Measurements from ENCODE around the gene INPP5D. TPM values are rescaled to one million over a fixed set of nuclear protein-coding genes. Genes with fewer than 3 reads are reported as not detected.
"Not testable (repeated sequence)": the region's sequence is repeated elsewhere in the genome, so short reads cannot be mapped to it uniquely, and the experiment has no call there.

The INPP5D gene
- total and polyA plus RNA-seq, 4 donors: 11.4 to 22.6 (median 17.4) TPM

DNA sequence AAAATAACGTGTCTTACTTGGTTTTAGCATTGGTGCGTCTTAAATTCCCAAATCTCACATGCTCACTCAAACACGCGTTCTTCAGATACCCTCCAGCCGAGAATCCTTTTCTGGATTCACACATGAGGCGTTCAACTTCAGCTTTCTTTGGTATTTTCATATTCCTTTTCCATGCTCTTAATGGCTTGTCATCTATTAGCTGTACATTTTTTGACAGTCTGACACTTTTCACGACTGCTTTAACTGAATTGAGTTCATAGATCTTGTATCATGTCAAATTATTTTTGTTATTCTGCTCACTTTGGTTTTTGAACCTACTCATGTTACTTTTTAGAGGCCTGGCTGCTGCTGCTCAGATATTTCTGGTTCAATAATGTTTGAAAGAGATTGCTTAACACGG lies 59.0 kb downstream of the INPP5D start:
- Histone ChIP-seq H3K4me1 (ENCODE audit: control insufficient read depth, insufficient read depth, low read length) (peaks cover 24% of the 10 kb centered on the region), H3K27ac (ENCODE audit: low read depth, low read length) (no peak overlapping the region), H3K9me3 (ENCODE audit: control insufficient read depth, insufficient read depth, low read length) (no peaks in the 10 kb centered on the region), H3K4me3 (ENCODE audit: low read depth, low read length) (no peak overlapping the region), H3K27me3 (ENCODE audit: control insufficient read depth, insufficient read depth, low read length) (no peaks in the 10 kb centered on the region), H3K36me3 (ENCODE audit: control insufficient read depth, insufficient read depth, low read length) (no peaks in the 10 kb centered on the region)
- no peak for DNase-seq (ENCODE audit: low read depth in 4 of 6, low spot score in 6 of 6)
- WGBS (ENCODE audit: insufficient coverage): 66% methylated on average over 4 of the region's 8 CpGs

DNA sequence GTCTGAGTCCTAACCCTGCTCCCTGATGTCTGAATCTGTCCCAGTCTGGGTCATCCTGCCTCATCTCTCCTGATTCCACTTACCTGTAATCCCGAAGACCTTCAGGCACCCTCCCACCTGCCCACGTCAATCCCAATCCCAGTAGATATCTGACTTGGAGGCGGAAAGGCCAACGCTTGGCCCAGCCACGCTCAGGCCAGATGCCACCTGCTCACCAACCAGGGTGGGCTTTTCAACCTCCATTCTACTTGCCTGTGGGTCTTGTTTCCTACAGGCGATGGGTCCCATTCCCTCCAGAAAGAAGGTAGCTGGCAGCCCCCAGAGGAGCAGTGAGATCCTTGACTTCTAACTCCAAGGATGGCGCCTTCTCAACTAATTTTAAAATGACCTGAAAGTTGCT lies 59.7 kb downstream of the INPP5D start:
- Histone ChIP-seq H3K27ac (ENCODE audit: low read depth, low read length) (no peak overlapping the region), H3K9me3 (ENCODE audit: control insufficient read depth, insufficient read depth, low read length) (no peaks in the 10 kb centered on the region), H3K36me3 (ENCODE audit: control insufficient read depth, insufficient read depth, low read length) (no peaks in the 10 kb centered on the region), H3K27me3 (ENCODE audit: control insufficient read depth, insufficient read depth, low read length) (no peaks in the 10 kb centered on the region), H3K4me3 (ENCODE audit: low read depth, low read length) (no peak overlapping the region), H3K4me1 (ENCODE audit: control insufficient read depth, insufficient read depth, low read length) (peaks cover 20% of the 10 kb centered on the region)
- 97% methylated on average over 6 of the region's 7 CpGs for WGBS (ENCODE audit: insufficient coverage)
- no peak for DNase-seq (ENCODE audit: low read depth in 4 of 6, low spot score in 6 of 6)

DNA sequence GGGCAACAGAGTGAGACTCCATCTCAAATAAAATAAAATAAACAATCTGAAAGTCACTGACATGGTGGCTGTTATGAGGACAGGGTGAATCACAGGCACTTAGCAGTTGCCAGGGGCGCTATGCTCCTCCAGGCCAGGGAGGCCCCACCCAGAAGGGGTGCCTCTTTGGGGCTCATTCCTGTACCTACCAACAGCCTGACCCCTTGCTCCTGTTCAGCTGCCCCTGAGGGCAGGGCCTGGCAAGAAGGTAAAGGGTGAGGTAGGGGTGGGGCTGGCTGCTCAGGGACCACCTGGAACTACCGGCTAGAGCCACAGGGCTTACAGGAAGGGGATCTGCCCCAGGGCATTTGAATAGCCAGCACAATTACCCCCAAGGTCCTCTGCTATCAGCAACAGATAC lies 60.3 kb downstream of the INPP5D start:
- no peaks in the 10 kb centered on the region for H3K36me3 ChIP-seq (ENCODE audit: control insufficient read depth, insufficient read depth, low read length)
- H3K4me1 ChIP-seq (ENCODE audit: control insufficient read depth, insufficient read depth, low read length): peaks cover 20% of the 10 kb centered on the region
- H3K9me3 ChIP-seq (ENCODE audit: control insufficient read depth, insufficient read depth, low read length): no peaks in the 10 kb centered on the region
- no peaks in the 10 kb centered on the region for H3K27me3 ChIP-seq (ENCODE audit: control insufficient read depth, insufficient read depth, low read length)
- H3K4me3 ChIP-seq (ENCODE audit: low read depth, low read length): no peak overlapping the region
- no peak overlapping the region for H3K27ac ChIP-seq (ENCODE audit: low read depth, low read length)
- 80% methylated on average over 1 of the region's 2 CpGs for WGBS (ENCODE audit: insufficient coverage)
- DNase-seq (ENCODE audit: low read depth in 4 of 6, low spot score in 6 of 6): no peak

DNA sequence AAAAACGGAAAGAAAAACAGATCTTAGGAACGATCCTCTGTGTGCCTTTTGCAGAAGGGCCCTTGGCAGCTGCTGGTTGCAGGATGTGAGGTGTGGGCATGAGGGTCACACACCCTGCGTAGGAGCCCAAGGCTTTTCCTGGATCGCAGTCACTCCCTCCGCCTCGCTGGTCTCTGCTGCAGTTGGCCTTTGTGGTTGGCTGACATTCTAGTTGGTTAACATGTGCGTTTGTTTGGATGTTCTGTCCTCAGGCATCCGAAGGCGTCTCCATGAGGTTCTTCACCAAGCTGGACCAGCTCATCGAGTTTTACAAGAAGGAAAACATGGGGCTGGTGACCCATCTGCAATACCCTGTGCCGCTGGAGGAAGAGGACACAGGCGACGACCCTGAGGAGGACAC lies 61.7 kb downstream of the INPP5D start:
- H3K27me3 ChIP-seq (ENCODE audit: control insufficient read depth, insufficient read depth, low read length): no peaks in the 10 kb centered on the region
- no peak overlapping the region for H3K4me3 ChIP-seq (ENCODE audit: low read depth, low read length)
- no peaks in the 10 kb centered on the region for H3K36me3 ChIP-seq (ENCODE audit: control insufficient read depth, insufficient read depth, low read length)
- WGBS (ENCODE audit: insufficient coverage): 93% methylated on average over 13 of the region's 13 CpGs
- H3K9me3 ChIP-seq (ENCODE audit: control insufficient read depth, insufficient read depth, low read length): no peaks in the 10 kb centered on the region
- no peak overlapping the region for H3K27ac ChIP-seq (ENCODE audit: low read depth, low read length)
- DNase-seq (ENCODE audit: low read depth in 4 of 6, low spot score in 6 of 6): no peak
- H3K4me1 ChIP-seq (ENCODE audit: control insufficient read depth, insufficient read depth, low read length): peaks cover 27% of the 10 kb centered on the region

- no peaks in the 10 kb centered on the region for H3K36me3 ChIP-seq (ENCODE audit: control insufficient read depth, insufficient read depth, low read length)
- no peak overlapping the region for H3K27ac ChIP-seq (ENCODE audit: low read depth, low read length)
- WGBS (ENCODE audit: insufficient coverage): 96% methylated on average over 4 of the region's 5 CpGs
- no peaks in the 10 kb centered on the region for H3K9me3 ChIP-seq (ENCODE audit: control insufficient read depth, insufficient read depth, low read length)
- H3K4me3 ChIP-seq (ENCODE audit: low read depth, low read length): no peak overlapping the region
- DNase-seq (ENCODE audit: low read depth in 4 of 6, low spot score in 6 of 6): no peak
- no peaks in the 10 kb centered on the region for H3K27me3 ChIP-seq (ENCODE audit: control insufficient read depth, insufficient read depth, low read length)
- peaks cover 24% of the 10 kb centered on the region for H3K4me1 ChIP-seq (ENCODE audit: control insufficient read depth, insufficient read depth, low read length)
Observed at GRCh38 chr2:233122541-233122940, 62.4 kb downstream of the INPP5D start.

DNA sequence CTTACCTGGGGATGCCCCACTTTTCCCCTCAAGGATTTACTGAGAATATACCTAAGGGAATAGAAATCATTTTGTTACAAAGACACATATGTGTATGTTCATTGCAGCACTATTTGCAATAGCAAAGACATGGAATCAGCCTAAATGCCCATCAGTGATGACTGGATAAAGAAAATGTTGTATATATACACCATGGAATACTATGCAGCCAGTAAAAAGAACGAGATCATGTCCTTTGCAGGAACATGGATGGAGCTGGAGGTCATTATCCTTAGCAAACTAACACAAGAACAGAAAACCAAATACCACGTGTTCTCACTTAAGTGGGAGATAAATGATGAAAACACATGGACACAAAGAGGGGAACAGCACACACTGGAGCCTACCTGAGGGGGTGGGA lies 63.4 kb downstream of the INPP5D start:
- H3K36me3 ChIP-seq (ENCODE audit: control insufficient read depth, insufficient read depth, low read length); H3K4me3 ChIP-seq (ENCODE audit: low read depth, low read length); DNase-seq (ENCODE audit: low read depth in 4 of 6, low spot score in 6 of 6); H3K27me3 ChIP-seq (ENCODE audit: control insufficient read depth, insufficient read depth, low read length); H3K9me3 ChIP-seq (ENCODE audit: control insufficient read depth, insufficient read depth, low read length); H3K27ac ChIP-seq (ENCODE audit: low read depth, low read length): not testable (repeated sequence)
- peaks cover 20% of the 10 kb centered on the region for H3K4me1 ChIP-seq (ENCODE audit: control insufficient read depth, insufficient read depth, low read length)
- no CpG with 5 or more reads among the region's 2 CpGs for WGBS (ENCODE audit: insufficient coverage)

GRCh38 chr2:233124421-233125080 lies 64.4 kb downstream of the INPP5D start:
- no peaks in the 10 kb centered on the region for H3K27me3 ChIP-seq (ENCODE audit: control insufficient read depth, insufficient read depth, low read length)
- no peak overlapping the region for H3K4me3 ChIP-seq (ENCODE audit: low read depth, low read length)
- no peak overlapping the region for H3K27ac ChIP-seq (ENCODE audit: low read depth, low read length)
- DNase-seq (ENCODE audit: low read depth in 4 of 6, low spot score in 6 of 6): no peak
- no peaks in the 10 kb centered on the region for H3K9me3 ChIP-seq (ENCODE audit: control insufficient read depth, insufficient read depth, low read length)
- 84% methylated on average over 17 of the region's 21 CpGs for WGBS (ENCODE audit: insufficient coverage)
- peaks cover 21% of the 10 kb centered on the region for H3K4me1 ChIP-seq (ENCODE audit: control insufficient read depth, insufficient read depth, low read length)
- no peaks in the 10 kb centered on the region for H3K36me3 ChIP-seq (ENCODE audit: control insufficient read depth, insufficient read depth, low read length)

GRCh38 chr2:233125455-233126065 lies 65.4 kb downstream of the INPP5D start:
- Histone ChIP-seq H3K27ac (ENCODE audit: low read depth, low read length) (no peak overlapping the region), H3K4me1 (ENCODE audit: control insufficient read depth, insufficient read depth, low read length) (peaks cover 24% of the 10 kb centered on the region), H3K4me3 (ENCODE audit: low read depth, low read length) (no peak overlapping the region), H3K9me3 (ENCODE audit: control insufficient read depth, insufficient read depth, low read length) (no peaks in the 10 kb centered on the region), H3K36me3 (ENCODE audit: control insufficient read depth, insufficient read depth, low read length) (no peaks in the 10 kb centered on the region), H3K27me3 (ENCODE audit: control insufficient read depth, insufficient read depth, low read length) (no peaks in the 10 kb centered on the region)
- WGBS (ENCODE audit: insufficient coverage): 91% methylated on average over 20 of the region's 20 CpGs
- no peak for DNase-seq (ENCODE audit: low read depth in 4 of 6, low spot score in 6 of 6)

- no peaks in the 10 kb centered on the region for H3K36me3 ChIP-seq (ENCODE audit: control insufficient read depth, insufficient read depth, low read length)
- DNase-seq (ENCODE audit: low read depth in 4 of 6, low spot score in 6 of 6): peak in 1 of 6 donors; percentile 73
Observed at GRCh38 chr2:233129351-233129978, 69.3 kb downstream of the INPP5D start.

GRCh38 chr2:233130024-233130423 lies 69.9 kb downstream of the INPP5D start:
- no peaks in the 10 kb centered on the region for H3K36me3 ChIP-seq (ENCODE audit: control insufficient read depth, insufficient read depth, low read length)
- no peaks in the 10 kb centered on the region for H3K27me3 ChIP-seq (ENCODE audit: control insufficient read depth, insufficient read depth, low read length)
- H3K4me1 ChIP-seq (ENCODE audit: control insufficient read depth, insufficient read depth, low read length): peaks cover 29% of the 10 kb centered on the region
- no peak for DNase-seq (ENCODE audit: low read depth in 4 of 6, low spot score in 6 of 6)
- 100% methylated on average over 1 of the region's 6 CpGs for WGBS (ENCODE audit: insufficient coverage)
- no peak overlapping the region for H3K4me3 ChIP-seq (ENCODE audit: low read depth, low read length)
- H3K9me3 ChIP-seq (ENCODE audit: control insufficient read depth, insufficient read depth, low read length): no peaks in the 10 kb centered on the region
- H3K27ac ChIP-seq (ENCODE audit: low read depth, low read length): no peak overlapping the region

More at GRCh38 chr2:233129351-233129978, 69.3 kb downstream of the INPP5D start:
- H3K27ac ChIP-seq (ENCODE audit: low read depth, low read length): no peak overlapping the region
- H3K9me3 ChIP-seq (ENCODE audit: control insufficient read depth, insufficient read depth, low read length): no peaks in the 10 kb centered on the region
- H3K4me1 ChIP-seq (ENCODE audit: control insufficient read depth, insufficient read depth, low read length): peaks cover 32% of the 10 kb centered on the region
- 37% methylated on average over 7 of the region's 9 CpGs for WGBS (ENCODE audit: insufficient coverage)
- no peak overlapping the region for H3K4me3 ChIP-seq (ENCODE audit: low read depth, low read length)
- no peaks in the 10 kb centered on the region for H3K27me3 ChIP-seq (ENCODE audit: control insufficient read depth, insufficient read depth, low read length)
